ENCODE measurements around the gene MAML3.

Gene MAML3

DNA sequence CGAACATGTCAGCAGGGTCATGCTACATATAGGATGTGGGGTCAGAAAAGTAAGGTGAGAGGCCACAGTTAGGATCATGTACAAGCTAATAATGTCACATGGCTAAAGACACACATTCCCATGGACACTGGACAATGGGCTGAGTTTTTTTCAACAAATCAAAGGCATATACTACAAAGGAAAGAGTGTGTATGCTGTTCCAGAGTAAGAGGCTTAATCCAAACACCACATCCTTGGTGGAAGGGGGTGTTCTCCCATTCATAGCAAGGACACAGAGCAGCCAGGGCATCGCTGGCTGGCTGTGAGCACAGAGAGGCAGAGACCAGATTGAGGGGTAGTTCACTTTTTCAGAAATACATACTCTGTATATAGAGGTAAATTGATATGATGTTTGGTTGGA, 356.7 kb downstream of the MAML3 start:
- no peak for DNase-seq

DNA sequence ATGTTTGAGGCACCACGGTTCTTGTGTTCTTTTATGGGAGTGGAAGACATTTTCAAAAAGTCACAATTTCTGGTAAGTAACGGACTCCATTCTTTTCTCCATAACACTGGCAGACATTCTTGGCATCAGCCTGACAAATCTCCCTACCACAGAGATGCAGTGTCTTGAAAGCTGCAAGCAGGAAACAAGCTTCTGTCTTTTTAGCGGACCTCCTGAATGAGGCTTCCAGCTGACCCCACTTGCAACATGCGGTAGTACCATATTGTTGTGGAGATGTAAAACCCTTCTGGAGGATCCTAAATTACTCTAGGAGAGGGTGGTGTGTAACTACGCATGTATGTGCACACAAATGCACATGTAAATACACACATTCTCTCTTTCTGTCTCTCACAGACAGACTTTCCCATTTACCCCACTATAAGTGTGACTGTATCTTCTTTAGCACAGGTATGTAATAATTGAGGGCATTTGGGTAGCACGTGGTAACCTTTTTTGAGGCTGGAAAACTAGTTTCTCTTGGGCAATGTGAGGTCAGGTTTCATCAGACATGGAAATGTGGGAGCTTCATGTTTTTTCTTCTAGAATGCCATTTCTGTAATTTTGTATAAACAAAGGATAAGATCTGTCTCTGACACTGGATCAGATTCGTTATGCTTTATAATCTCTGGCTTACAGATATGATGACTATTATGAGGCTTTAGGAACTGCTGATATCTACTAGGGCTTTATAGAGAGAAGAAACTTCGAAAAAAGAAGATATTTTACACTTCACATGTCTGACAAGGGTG, 358.3 kb downstream of the MAML3 start:
- DNase-seq: no peak

DNA sequence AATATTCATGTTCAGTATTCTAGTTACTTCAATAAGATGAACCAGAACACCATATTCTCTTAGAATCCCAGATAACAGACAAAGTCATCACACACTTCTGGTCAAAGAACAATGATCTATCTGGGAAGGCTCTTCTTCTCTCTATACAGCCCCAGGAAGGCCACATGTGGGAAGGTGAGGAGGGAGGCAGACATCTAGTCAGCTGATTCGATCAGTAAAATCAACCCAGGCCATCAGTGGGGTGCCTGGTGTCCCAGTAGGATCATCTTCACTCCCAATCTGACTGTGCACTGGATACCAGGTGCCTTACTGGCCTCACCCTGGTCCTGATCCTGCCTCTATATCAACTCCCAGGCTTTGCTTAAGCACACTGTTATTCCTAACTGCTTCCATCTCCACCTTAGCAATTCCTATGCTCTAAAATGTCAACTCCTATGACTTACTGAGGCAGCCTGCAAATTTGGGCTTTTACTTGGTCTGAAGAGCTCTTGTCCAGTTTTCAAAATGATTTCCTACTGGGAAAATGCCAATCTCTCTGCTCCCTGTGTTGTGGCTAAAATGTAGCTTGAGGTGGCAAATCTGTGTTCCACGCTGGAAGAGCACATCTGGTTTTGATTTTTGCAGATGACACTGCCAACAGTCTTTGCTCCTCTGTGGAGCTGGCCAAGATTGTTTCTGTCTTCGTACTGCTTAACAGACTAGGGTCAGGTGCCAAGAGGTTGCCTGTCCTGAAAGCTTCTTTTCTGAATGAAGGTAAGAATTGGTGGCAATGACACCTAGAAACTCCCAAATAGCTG, 359.6 kb downstream of the MAML3 start:
- no peak for DNase-seq

DNA sequence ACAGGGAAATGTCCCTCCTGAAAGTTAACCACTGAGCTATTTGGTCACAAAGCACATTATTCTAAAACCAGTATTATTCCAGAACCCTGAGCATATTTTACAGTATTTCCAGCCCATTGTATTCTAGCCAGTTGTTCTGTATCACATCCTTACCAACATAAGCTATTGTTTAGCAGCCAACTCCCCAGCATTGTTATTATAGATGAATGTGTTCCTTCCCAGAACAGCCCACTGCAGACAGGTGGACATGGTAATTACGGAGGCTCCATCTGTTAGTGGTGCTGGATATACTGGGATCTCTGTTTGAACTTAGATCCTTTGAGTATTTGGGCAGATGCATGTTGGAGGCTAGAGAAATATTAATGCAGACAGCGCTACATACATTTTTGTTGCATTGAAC, 362.3 kb downstream of the MAML3 start:
- DNase-seq: peak; percentile 78

DNA sequence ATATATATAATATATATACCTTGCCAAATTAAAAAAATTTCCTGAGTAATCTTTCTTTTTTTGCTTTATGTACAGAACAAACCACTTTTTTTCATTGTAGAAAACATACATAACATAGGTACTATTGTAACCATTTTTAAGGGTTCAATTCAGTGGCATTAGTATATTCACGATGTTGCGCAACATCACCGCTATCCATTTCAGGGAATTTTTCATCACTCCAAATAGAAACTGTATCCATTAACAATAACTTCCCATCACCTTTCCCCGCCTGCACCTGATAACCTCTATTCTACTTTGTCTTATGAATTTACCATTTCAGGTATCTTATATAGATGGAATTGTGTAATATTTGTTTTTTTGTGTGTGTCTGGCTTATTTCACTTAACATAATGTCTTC, 363.7 kb downstream of the MAML3 start:
- no peak for DNase-seq

DNA sequence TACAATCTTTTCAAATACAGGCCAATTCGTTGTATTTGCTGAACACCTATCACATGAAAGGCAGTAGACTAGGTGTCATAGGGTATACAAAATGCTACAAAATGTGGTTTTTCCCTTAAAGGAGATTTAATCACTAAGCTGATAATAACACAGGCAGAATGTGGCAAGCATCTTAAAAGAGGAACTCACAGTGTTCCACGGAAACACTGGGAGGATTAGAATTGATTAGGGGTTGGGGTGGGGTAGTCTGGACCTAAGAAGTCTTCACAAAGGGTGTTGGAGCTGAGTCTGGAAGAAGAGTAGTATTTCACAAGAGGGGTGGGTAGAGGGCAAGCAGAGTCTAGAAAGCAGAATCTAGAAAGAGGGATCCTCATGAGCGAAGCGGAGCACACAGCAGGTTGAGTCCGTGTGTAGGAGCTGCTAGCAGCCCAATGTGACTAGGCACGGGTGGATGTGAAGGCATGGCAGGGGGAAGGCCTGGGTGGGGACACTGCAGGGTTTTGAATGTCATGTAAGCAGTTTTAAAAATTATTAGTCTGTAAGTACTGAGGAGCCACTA, 364.8 kb downstream of the MAML3 start:
- DNase-seq: no peak

DNA sequence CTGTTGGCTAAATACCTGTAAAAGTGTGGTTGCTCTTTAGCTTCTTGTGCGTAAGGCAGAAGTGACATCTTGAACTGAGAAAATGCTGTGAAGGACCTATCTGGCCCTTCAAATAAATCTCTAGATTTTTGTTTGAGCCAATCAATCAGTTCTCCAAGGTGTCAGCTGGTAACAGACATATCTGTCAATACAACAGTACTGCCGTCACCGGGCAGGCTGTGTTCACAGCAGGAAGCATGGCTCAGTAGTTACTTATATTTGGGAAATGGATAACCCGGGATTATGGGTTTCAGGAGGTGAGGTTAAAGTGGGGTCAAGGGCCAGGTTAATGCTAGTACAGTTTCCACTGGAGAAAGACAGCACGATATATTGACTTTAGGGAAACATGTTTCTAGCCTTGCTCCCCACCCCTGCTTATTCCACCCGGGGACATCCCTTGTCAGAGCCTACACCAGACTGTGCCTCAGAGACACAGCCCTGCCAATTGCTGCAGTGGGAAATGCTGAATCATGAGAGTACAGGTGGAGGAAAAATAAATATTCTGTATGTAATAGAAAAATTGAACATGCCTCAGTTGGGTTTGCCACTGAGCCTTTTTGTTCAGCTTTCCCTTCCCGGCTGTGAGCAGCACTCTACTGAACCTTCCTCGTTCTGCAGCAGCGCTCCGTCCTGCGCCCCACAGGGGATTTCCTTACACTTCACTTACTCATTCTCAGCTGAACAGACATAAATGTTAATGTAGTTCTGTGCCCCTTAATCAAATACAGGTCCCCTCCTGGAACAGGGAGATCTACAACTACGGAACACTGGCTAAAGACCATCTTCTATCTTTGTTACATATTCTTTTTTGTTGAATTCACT, 367.3 kb downstream of the MAML3 start:
- DNase-seq: no peak

DNA sequence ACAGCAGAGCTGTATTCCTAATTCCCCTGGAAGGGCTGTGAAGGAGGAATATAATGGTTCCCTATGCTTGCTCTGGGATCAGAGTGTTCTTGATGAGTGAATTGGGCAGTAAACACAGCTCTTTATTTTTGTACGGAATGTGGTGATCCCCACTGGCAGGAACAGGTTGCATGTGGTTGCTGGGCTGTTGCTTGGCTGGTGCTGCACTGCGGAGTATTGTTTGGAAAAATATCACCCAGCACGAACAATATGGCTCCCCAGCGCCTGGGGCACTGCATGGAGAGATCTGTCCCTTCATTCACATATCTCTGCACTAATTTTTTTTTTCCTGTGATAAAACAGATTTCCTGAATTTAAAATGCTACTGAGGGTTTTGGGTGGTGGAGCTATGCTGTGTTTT, 368.6 kb downstream of the MAML3 start:
- DNase-seq: no peak

DNA sequence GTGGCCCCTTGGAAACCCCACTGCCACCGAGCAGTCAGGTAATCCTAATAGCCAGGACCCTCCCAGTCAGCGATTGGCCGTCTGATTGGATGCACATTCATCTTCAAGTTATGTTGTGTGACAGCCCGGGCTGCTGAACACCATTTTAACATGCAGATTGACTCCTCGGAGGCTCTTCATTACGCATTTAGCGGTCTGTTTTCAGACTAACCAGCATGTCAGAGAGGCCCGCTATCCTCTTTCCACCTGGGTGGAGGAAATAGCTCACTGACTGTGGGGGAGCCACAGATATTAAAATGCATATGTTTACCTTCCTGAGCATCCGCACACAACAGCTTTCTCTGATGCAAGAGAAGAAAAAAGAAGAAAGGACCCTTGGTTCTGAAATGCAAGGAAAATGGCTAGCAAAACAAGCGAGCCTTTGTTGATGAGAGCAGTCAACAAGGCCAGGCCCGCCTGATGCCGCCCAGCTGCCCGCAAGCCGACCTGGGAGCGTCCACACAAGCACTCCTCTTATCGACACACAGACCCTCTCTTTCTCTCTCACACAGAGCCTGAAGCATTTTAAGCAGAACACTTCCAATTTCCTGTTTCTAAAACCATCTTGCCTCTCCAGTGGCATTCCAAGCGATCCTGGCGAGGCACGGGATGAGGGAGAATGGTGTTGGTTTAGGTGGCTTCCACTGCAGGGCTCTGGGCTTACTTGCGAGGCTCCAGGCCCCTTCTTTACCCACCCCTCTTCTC, 370.1 kb downstream of the MAML3 start:
- DNase-seq: no peak

DNA sequence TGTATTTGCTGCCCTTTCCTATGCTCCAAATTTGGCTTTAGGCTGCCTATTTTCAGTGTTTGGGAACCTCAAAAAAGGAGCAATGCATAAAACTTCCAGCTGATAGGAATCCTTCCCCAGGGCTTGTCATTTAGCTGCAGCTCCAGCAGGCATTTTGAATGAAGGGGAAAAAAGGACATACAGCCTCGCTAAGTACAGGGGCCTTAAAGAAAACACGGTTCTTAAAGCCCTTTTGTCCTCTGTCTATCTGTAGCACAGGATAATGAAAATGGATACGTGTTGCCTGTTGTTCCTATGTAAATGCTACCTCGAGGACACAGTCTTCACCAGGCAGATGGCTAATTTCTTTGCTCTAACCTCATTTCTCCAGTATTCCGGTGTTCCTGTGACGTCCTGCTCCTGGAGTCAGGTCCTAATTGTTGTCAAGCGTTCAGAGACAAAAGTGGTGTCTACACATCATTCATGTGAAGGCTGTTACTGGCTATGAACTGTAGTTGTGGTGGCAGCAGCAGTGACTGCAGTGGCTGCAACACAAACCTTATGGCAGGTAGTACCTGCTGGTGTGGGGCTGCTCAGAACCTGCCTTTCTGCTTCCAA, 371.0 kb downstream of the MAML3 start:
- DNase-seq: no peak

DNA sequence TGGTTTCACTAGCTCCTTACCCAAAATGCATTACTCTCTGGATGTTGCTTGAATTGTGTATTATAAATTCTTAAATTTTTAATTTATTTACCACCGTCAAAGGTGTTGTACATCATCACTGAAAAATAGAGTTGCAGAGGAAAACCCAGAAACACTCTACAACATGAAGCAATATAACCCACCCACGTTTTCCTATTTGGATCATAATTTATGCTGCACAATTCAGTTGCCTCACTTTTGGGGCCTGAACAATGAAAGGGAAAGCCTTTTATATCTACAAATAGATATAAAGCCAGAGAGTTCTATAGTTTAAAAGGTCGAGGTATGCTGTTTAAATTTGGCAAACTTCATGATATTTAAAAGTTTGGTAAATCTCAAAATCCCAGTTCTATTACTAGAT, 372.9 kb downstream of the MAML3 start:
- no peak for DNase-seq

DNA sequence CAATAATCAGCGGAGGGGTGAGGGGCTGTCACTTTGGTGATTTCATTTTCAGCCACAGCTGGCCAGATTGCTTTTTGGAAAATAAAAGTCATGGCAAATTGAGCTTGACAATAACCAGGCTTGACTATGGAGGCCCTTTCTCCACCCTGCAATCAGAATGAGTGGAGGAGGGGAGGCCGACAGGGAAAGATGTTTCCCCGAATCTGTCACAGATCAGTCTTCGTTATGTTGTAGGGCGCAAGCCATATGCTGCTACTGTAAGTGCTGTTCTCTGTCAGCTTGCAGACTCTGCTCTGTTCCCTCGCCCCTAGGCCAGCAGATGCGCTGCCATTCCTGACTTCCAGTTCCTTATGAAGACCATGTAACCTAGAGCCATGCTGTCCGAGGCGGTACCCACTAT, 374.3 kb downstream of the MAML3 start:
- peak; percentile 46 for DNase-seq

DNA sequence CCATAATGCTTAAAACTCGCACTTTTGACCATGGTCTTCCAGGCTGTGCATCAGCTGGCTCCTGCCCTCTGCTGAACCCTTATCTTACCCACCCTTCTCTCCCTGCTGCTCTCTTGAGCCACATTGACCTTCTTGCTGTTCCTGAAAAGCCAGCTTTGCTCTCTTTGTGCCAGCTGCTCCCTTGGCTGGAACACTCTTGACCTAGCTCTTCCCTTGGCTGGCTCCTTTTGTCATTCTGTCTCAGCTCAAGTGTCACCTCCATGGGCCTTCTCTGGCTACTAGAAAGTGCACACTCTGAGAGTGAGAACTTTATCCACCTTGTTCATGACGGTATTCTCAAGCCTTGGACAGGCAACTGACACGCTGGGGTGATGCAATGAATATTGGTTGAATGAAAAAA, 376.2 kb downstream of the MAML3 start:
- no peak for DNase-seq

DNA sequence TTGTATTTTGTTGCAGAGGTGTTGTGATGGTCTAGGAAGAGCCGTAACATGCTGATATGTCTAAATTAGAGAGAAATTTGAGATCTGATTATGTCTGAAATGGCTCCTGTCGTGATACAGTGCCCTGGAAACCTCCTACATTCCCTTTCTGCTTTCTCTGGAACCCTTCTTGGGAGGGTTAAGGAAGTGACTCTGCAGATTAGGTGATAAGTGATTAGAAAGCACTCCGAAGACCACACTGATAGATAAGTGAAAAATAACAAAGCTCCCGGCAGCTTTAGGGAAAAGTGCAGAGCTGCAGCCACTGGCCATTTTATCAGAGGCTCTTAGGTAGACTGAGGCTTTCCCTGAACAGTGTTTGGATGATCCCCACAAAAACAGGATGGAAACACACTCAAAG, 377.7 kb downstream of the MAML3 start:
- no peak for DNase-seq

DNA sequence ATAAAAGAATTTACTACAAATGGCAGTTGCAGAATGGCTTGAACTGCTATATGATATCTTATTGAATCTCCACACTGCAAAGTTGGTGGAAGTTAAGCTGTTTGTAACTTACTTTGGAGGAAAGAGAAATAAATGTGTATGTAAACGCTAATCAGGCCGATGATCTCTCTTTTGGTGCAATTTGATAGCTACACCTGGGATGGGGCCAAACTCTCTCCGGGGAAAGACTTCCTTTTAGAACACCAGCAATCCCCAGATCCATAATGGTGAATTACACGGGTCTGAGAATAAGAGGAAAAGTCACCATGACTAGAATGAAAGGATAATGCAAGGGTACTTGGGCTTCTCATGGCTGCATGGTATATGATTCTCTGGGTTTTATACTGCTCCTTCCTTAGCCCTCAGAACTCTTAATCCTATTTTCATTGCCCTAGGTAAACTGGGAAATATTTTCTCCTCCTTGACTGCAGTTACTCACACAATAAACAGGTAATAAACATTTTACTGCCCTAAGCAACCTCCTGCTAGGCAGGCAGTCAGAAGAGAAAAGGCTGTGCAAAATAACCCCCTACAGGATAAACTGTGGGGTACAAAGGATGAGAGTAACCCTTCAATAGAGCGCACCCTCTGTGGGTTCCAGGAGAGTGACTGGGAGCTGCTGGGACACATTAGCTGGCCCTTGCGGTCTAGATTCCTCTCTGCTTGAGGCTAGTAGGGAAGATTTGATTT, 379.1 kb downstream of the MAML3 start:
- DNase-seq: peak; percentile 32

DNA sequence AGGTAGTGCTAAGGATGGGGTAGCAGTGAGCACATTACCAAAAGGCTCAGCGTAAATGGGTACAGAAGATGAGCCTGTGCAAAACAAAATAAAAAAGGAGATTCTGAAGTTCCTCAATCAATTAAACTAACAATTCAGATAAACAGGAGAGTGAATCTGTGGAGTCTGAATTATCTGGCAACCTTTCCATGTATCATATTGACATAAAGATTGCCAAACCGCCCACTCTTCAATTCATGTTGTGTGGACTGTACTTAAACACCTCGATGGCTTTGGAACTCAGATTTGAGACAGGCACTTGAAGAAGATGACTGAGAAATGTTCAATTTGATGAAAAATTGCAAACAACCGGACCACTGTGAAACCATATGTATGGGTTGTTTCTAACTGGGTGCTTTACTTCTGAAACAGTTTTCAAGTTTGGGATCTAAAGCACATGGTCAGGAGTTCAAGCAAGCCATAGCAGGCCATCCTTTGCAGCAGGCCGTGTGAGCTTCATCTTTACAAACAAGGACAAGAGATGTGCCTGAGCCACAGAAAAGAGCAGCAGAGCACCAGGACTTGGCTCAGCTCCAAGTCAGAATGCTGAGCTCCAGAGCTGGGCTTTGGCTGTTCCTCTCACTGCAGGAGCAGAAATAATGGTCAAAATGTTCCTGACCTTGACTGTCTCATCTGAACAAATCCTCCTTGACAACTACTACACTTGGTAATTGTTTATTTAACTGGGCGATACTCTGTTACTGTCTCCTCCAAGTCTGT, 380.2 kb downstream of the MAML3 start:
- no peak for DNase-seq

DNA sequence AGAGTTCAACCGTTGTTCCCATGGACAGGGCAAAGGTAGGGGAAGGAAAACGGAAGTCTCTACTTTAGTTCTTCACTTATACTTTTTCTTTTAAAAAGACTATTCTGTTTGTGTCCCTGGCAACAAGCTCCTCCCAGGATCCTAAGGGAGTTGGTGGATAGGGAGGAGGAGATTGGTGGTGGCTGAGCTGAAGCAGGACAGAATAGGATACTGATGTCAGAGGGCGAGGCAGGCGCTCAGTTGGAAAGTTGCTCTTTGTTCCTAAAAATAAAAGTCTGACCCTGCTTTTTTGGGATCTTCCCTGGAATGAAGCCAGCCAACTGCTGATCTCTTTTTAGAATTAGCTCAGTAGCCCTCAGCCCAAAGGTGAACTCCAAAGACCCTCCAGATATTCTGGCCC, 383.6 kb downstream of the MAML3 start:
- no peak for DNase-seq

DNA sequence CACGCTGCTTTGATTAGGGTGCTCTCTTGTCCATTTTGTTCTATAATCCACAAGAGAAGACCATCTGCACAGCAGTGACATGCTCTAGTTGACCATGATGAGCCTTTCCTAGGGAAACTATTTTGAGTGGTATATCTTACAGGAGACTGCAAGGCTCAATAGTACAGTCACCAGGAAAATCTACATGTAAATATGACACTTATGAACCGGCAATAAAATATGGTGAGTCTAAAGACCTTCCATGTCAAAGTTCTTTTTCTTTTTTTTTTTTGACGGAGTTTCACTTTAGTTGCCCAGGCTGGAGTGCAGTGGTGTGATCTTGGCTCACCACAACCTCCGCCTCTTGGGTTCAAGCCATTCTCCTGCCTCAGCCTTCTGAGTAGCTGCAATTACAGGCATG, 384.6 kb downstream of the MAML3 start:
- DNase-seq: no peak

DNA sequence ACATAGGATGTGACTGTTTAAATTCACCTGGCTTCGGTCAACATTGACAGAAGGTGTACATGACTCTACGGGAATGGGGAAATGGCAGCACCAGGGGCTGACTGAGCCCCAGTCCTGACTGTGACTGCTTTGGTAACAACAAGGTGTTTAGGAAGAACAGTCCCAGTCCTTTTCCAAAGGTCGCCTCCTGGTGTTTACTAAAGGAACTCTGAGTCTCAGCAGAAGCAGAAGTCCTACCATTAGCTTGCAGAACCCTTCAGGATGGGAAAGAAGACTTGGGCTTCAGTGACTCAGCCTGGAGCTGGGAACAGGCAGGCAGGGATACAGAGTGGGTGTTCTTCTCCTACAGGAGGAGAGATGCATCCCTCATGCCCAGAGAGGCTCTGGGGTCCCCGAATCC, 385.1 kb downstream of the MAML3 start:
- DNase-seq: no peak

DNA sequence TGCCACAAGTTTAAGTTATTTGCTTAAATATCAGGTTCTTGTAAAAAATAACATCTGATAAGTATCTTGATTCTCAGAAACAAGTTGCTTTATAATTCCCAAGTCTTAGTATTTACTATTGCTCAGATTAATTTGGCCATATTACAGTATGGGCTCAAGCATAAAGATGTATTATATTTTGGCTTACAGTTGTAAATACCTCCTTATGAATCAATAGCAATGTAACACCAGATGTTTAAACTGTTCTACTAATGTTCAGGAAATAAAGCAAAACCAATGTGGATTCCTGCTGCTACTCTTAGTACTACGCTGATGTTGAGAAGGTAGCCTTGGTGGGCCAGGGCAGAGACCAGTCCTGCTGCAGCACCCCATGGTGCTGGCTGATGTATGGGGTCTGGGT, 385.6 kb downstream of the MAML3 start:
- DNase-seq: no peak

DNA sequence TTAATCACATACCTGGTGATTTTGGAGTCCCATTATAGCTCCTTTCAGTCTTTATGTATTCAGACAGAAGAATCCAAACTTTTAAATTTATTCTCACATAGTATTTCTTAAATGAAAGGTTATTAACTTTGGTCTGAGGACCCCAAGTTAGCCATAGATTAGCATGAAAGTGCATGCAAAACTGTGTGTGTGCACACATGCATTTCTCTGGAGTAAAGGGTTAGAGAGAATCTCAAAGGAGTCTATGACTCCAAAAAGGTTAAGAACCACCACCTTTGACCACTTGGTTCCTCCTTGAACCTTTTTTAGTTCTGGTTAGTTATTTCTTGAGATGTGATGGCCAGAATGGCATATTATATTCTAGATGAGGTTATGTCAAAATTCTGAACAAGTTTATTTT, 386.4 kb downstream of the MAML3 start:
- no peak for DNase-seq

Data from NCI-H2171 treated with DMSO at 0.1 percent for 48 hours (cell line).